ENCODE data around the gene CCDC182. TPM values are rescaled to one million over a fixed set of nuclear protein-coding genes. Genes with fewer than 3 reads are reported as not detected.

The CCDC182 gene
- total RNA-seq, 6 donors from 2014 or later: not detected

DNA sequence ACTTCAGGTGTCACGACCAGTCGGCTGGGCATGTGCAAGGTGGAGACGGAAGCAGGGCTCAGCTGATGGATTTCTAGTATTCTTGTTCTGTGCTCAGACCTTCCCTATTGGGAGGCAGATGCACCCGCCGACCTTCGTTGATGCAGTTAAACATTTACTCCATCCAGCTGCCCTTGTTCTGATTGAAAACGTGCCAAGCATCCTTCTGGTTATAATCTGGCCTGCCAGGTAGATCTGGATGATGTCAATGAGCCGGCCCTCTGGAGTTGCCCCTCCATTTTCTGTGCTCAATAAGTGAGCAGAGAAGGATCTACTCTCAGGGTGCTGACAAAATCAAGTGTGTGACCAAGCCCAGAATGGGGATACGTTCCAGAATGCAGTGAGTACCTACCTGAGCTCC is 38.3 kb downstream of the CCDC182 start:
- WGBS, 2 donors: 69 to 77% methylated on average over 9 of the region's 9 CpGs
- H3K27ac ChIP-seq: no peak overlapping the region
- no peaks in the 10 kb centered on the region for H3K9me3 ChIP-seq
- ATAC-seq (ENCODE audit: low FRiP score in 2 of 2): no peak
- H3K4me3 ChIP-seq: no peak overlapping the region
- TF ChIP-seq POLR2AphosphoS5 (IDR thresholded peaks at IDR 0.05) (no peak), POLR2A (IDR thresholded peaks at IDR 0.05) (no peak), EP300 (IDR thresholded peaks at IDR 0.05) (no peak)
- TF ChIP-seq, protein P1, sequence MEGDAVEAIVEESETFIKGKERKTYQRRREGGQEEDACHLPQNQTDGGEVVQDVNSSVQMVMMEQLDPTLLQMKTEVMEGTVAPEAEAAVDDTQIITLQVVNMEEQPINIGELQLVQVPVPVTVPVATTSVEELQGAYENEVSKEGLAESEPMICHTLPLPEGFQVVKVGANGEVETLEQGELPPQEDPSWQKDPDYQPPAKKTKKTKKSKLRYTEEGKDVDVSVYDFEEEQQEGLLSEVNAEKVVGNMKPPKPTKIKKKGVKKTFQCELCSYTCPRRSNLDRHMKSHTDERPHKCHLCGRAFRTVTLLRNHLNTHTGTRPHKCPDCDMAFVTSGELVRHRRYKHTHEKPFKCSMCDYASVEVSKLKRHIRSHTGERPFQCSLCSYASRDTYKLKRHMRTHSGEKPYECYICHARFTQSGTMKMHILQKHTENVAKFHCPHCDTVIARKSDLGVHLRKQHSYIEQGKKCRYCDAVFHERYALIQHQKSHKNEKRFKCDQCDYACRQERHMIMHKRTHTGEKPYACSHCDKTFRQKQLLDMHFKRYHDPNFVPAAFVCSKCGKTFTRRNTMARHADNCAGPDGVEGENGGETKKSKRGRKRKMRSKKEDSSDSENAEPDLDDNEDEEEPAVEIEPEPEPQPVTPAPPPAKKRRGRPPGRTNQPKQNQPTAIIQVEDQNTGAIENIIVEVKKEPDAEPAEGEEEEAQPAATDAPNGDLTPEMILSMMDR (IDR thresholded peaks at IDR 0.05): no peak
- no peaks in the 10 kb centered on the region for H3K27me3 ChIP-seq
- H3K4me1 ChIP-seq: no peaks in the 10 kb centered on the region
- no peak for DNase-seq
- H3K36me3 ChIP-seq: no peaks in the 10 kb centered on the region

GRCh38 chr17:57705921-57706695 is 39.0 kb downstream of the CCDC182 start:
- ATAC-seq (ENCODE audit: low FRiP score in 2 of 2): no peak

DNA sequence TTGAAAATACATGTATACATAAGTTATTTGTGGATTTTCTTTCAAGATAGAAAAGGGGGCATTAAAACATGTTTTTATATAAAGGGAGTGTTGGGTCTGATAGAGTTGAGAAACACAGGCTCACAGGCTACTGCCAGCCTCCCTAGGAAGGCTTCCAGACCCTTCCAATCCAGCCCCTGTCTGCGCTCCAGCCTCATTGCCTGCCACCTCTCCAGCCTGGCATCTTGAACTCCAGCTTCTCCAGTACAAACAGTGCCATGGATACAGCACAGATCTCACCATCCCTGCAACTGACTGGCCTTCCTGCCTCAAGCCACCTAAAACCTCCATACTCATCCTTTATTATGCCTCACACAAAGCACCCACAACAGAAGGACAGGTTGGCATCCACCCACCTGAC is 40.7 kb downstream of the CCDC182 start:
- WGBS, 2 donors: 93 to 100% methylated on average over 1 of the region's 1 CpG
- TF ChIP-seq POLR2A (IDR thresholded peaks at IDR 0.05) (no peak), POLR2AphosphoS5 (IDR thresholded peaks at IDR 0.05) (no peak), EP300 (IDR thresholded peaks at IDR 0.05) (no peak)
- TF ChIP-seq, protein P1 (IDR thresholded peaks at IDR 0.05): no peak
- ATAC-seq (ENCODE audit: low FRiP score in 2 of 2) (no peak), DNase-seq (no peak)
- Histone ChIP-seq H3K4me1 (no peaks in the 10 kb centered on the region), H3K4me3 (no peak overlapping the region), H3K27me3 (no peaks in the 10 kb centered on the region), H3K36me3 (no peaks in the 10 kb centered on the region), H3K9me3 (no peaks in the 10 kb centered on the region), H3K27ac (no peak overlapping the region)

More at GRCh38 chr17:57705921-57706695, 39.0 kb downstream of the CCDC182 start:
- H3K27me3 ChIP-seq: no peaks in the 10 kb centered on the region
- H3K4me3 ChIP-seq: no peak overlapping the region
- WGBS, 2 donors: 64 to 65% methylated on average over 12 of the region's 12 CpGs
- H3K4me1 ChIP-seq: no peaks in the 10 kb centered on the region
- no peaks in the 10 kb centered on the region for H3K9me3 ChIP-seq
- TF ChIP-seq EP300 (IDR thresholded peaks at IDR 0.05) (no peak), POLR2A (IDR thresholded peaks at IDR 0.05) (no peak), POLR2AphosphoS5 (IDR thresholded peaks at IDR 0.05) (no peak)
- TF ChIP-seq, protein P1 (IDR thresholded peaks at IDR 0.05): no peak
- peak in 1 of 2 donors; percentile 37 for DNase-seq
- H3K27ac ChIP-seq: no peak overlapping the region
- H3K36me3 ChIP-seq: no peaks in the 10 kb centered on the region

- TF ChIP-seq, protein P1 (IDR thresholded peaks at IDR 0.05): no peak
- TF ChIP-seq EP300 (IDR thresholded peaks at IDR 0.05) (no peak), POLR2A (IDR thresholded peaks at IDR 0.05) (no peak), POLR2AphosphoS5 (IDR thresholded peaks at IDR 0.05) (no peak)
- ATAC-seq (ENCODE audit: low FRiP score in 2 of 2) (no peak), DNase-seq (no peak)
- no peak overlapping the region for H3K4me3 ChIP-seq
- no peaks in the 10 kb centered on the region for H3K9me3 ChIP-seq
- no peaks in the 10 kb centered on the region for H3K4me1 ChIP-seq
- no peaks in the 10 kb centered on the region for H3K36me3 ChIP-seq
- 100% methylated on average over 1 of the region's 1 CpG for WGBS, 2 donors
- H3K27ac ChIP-seq: no peak overlapping the region
- no peaks in the 10 kb centered on the region for H3K27me3 ChIP-seq
Observed at GRCh38 chr17:57703273-57703672, 41.8 kb downstream of the CCDC182 start.

- Histone ChIP-seq H3K27ac (no peak overlapping the region), H3K36me3 (no peaks in the 10 kb centered on the region), H3K27me3 (no peaks in the 10 kb centered on the region), H3K4me1 (no peaks in the 10 kb centered on the region), H3K4me3 (no peak overlapping the region), H3K9me3 (no peaks in the 10 kb centered on the region)
- DNase-seq: no peak
- WGBS, 2 donors: 84 to 93% methylated on average over 5 of the region's 5 CpGs
- TF ChIP-seq POLR2A (IDR thresholded peaks at IDR 0.05): no peak
- no peak for TF ChIP-seq POLR2AphosphoS5 (IDR thresholded peaks at IDR 0.05)
- no peak for TF ChIP-seq EP300 (IDR thresholded peaks at IDR 0.05)
- TF ChIP-seq, protein P1 (IDR thresholded peaks at IDR 0.05): no peak
- no peak for ATAC-seq (ENCODE audit: low FRiP score in 2 of 2)
Observed at GRCh38 chr17:57701124-57701523, 44.0 kb downstream of the CCDC182 start.

All from upper lobe of left lung (tissue), 6 donors.